HepG2 (cell line): ENCODE measurements around the gene CBY2. TPM values are rescaled to one million over a fixed set of nuclear protein-coding genes. Genes with fewer than 3 reads are reported as not detected.

Experiments used
- ATAC-seq: fragments of 200-7000 bp; cut with Tn5 transposase; 3 replicates; pipeline ENCODE4 v1.9.1; 2020; ENCODE audit warnings: mild to moderate bottlenecking, moderate library complexity
- BruUV-seq: library from RNA; stranded (reverse); fragments of 400-500 nt; replicated peaks from 2 replicates; lab custom pipeline; 2021; lab: Mats Ljungman, UMichigan
- CTCF ChIA-PET: fragments of 300-600 bp; formaldehyde crosslinking; extraction: SDS; loops from one replicate; lab custom pipeline; 2021; ENCODE audit warnings: low total read pairs, inconsistent platforms, low intra/inter-chr PET ratio; lab: Yijun Ruan, JAX
- POLR2A ChIA-PET: fragments of 350-600 bp; sonication (Branson Sonifier 250); formaldehyde crosslinking; loops from one replicate; lab custom pipeline; 2020; ENCODE audit warnings: antibody characterized with exemption, inconsistent platforms; lab: Yijun Ruan, JAX
- DNase-seq: peaks from one replicate; pipeline ENCODE4 v3.0.0-alpha.2; 2015; ENCODE audit warnings: low spot score
- FAIRE-seq: peaks from 3 replicates; lab custom pipeline; 2011; peaks lifted over from hg19 to GRCh38; lab: Jason Lieb, UNC
- H2AFZ ChIP-seq: one replicate; pipeline ENCODE4 v1.6.1; 2011; ENCODE audit warnings: low read length, inconsistent platforms
- H3K27ac ChIP-seq: fragments of 300-600 bp; 3 replicates; pipeline ENCODE4 v1.8.0; 2011; ENCODE audit warnings: mixed run types, mild to moderate bottlenecking, mixed read lengths, low read length, inconsistent platforms; ENCODE audit not compliant: insufficient read depth; ENCODE audit errors: extremely low read length
- H3K27me3 ChIP-seq, 2 experiments: fragments of 200-600 bp in 1 of 2; 2 replicates in 1 of 2; 3 replicates in 1 of 2; pipeline versions ENCODE4 v1.6.0 to v1.8.0; 2011; ENCODE audit warnings: low read length in 2 of 2, mild to moderate bottlenecking in 2 of 2, moderate library complexity in 2 of 2, inconsistent platforms in 1 of 2; ENCODE audit not compliant: insufficient read depth in 2 of 2, control insufficient read depth in 1 of 2
- H3K36me3 ChIP-seq, 2 experiments: fragments of 200-600 bp in 1 of 2; replicated peaks in 1 of 2; 2 replicates in 1 of 2; 3 replicates in 1 of 2; pipeline versions ENCODE4 v1.5.1 to v1.8.0; 2011; ENCODE audit warnings: low read length in 2 of 2, inconsistent platforms in 1 of 2; ENCODE audit not compliant: insufficient read depth in 2 of 2, control insufficient read depth in 1 of 2
- H3K4me1 ChIP-seq: 2 replicates; pipeline ENCODE4 v1.5.1; 2012; ENCODE audit warnings: low read length, inconsistent platforms; ENCODE audit not compliant: insufficient read depth
- H3K4me2 ChIP-seq: 2 replicates; pipeline ENCODE4 v1.6.0; 2011; ENCODE audit warnings: low read depth, low read length, inconsistent platforms
- H3K4me3 ChIP-seq, 3 experiments: fragments of 200-600 bp in 1 of 3; sonication (generic), shearing (Covaris generic) in 1 of 3; replicated peaks in 1 of 3; 2 replicates each; pipeline ENCODE4 v1.5.1; 2011 to 2016; ENCODE audit warnings: low read length in 3 of 3, inconsistent platforms in 2 of 3, low read depth in 2 of 3, mild to moderate bottlenecking in 2 of 3, control low read depth in 1 of 3, mixed read lengths in 1 of 3; ENCODE audit not compliant: insufficient read depth in 1 of 3
- H3K79me2 ChIP-seq: one replicate; pipeline ENCODE4 v1.6.1; 2011; ENCODE audit warnings: low read length, inconsistent platforms; ENCODE audit not compliant: insufficient read depth
- H3K9ac ChIP-seq: 2 replicates; pipeline ENCODE4 v1.6.0; 2011; ENCODE audit warnings: mild to moderate bottlenecking, low read depth, low read length, inconsistent platforms; ENCODE audit not compliant: insufficient read depth
- H3K9me3 ChIP-seq: 2 replicates; pipeline ENCODE4 v1.5.1; 2012; ENCODE audit warnings: mild to moderate bottlenecking, low read length
- H4K20me1 ChIP-seq: 2 replicates; pipeline ENCODE4 v1.6.0; 2011; ENCODE audit warnings: inconsistent platforms, mild to moderate bottlenecking, low read length, moderate library complexity; ENCODE audit not compliant: insufficient read depth
- DNMT3B ChIP-seq: conservative IDR thresholded peaks from 2 replicates; pipeline ENCODE4 v1.6.1; 2016; ENCODE audit warnings: missing biosample characterization, control low read depth
- FOXA1 ChIP-seq, 2 experiments: fragments of 450-650 bp in 1 of 2; sonication (generic) in 1 of 2; formaldehyde crosslinking in 1 of 2; IDR thresholded peaks; 2 replicates each; pipeline versions ENCODE4 v1.4.0 to v1.6.1; 2016 to 2020; ENCODE audit warnings: missing genetic modification reagents in 1 of 2
- HNRNPL ChIP-seq: fragments of 200-400 bp; formaldehyde crosslinking; IDR thresholded peaks from 2 replicates; pipeline ENCODE4 v1.6.1; 2017; ENCODE audit warnings: mild to moderate bottlenecking, low read depth, low read length
- PRMT3 ChIP-seq: sonication (generic); formaldehyde crosslinking; IDR thresholded peaks from 2 replicates; pipeline ENCODE4 v1.8.1; 2022; ENCODE audit warnings: low read depth, mild to moderate bottlenecking, moderate library complexity, missing genetic modification reagents, borderline replicate concordance
- STAG1 ChIP-seq: sonication (generic); formaldehyde crosslinking; IDR thresholded peaks from 2 replicates; pipeline ENCODE4 v1.4.0; 2020; ENCODE audit warnings: missing genetic modification reagents
- TIGD3 ChIP-seq: sonication (generic); formaldehyde crosslinking; IDR thresholded peaks from 2 replicates; pipeline ENCODE4 v1.5.1; 2020; ENCODE audit warnings: mild to moderate bottlenecking, missing genetic modification reagents, borderline replicate concordance
- YEATS4 ChIP-seq: sonication (generic); formaldehyde crosslinking; IDR thresholded peaks from 2 replicates; pipeline ENCODE4 v1.4.0; 2020; ENCODE audit warnings: missing genetic modification reagents, borderline replicate concordance
- ZNF205 ChIP-seq: IDR thresholded peaks from 2 replicates; pipeline ENCODE4 v1.6.1; 2018; ENCODE audit warnings: missing biosample characterization, missing genetic modification reagents
- ZNF326 ChIP-seq: sonication (generic); formaldehyde crosslinking; IDR thresholded peaks from 2 replicates; pipeline ENCODE4 v1.4.0; 2020; ENCODE audit warnings: missing genetic modification reagents, borderline replicate concordance
- WGBS: methylation state at CpG from one replicate; pipeline ENCODE4 v1.1.6; 2017; ENCODE audit warnings: low lambda C conversion rate; 5-methylcytosine and 5-hydroxymethylcytosine counted together
- in situ Hi-C: cut with HindIII; loops from 2 replicates; pipeline ENCODE4 v1.10.0; 2017; ENCODE audit warnings: low pct_unique_long_range_greater_than_20kb; ENCODE audit not compliant: extremely low pct_ligation_motif_present
- intact Hi-C: fragments of 100-400 bp; cut with micrococcal nuclease; formaldehyde crosslinking; loops from one replicate; pipeline ENCODE4 v1.10.0; 2022; ENCODE audit not compliant: unreplicated experiment
- polyA plus RNA-seq, 8 experiments: library from polyadenylated mRNA; depleted of rRNA in 3 of 8; stranded (reverse) in 7 of 8; unstranded in 1 of 8; fragments of >200 nt; fragmentation: Illumina TruSeq in 4 of 8; extraction: Trizol in 4 of 8; gene quantifications; 2 replicates each; pipeline versions ENCODE4 v1.2.1 to v1.2.3, GENCODE V29; 2011 to 2016; ENCODE audit warnings: low read depth in 4 of 8, missing spikeins in 1 of 8, mixed read lengths in 1 of 8; ENCODE audit not compliant: insufficient read depth in 1 of 8
- total RNA-seq, 5 experiments: library from RNA; depleted of rRNA; stranded (reverse); fragments of >200 nt; fragmentation: Illumina TruSeq; extraction: Trizol; gene quantifications; 2 replicates each; pipeline ENCODE4 v1.2.3, GENCODE V29; 2016; ENCODE audit warnings: low read depth in 1 of 5

Gene CBY2
- total and polyA plus RNA-seq, 2 of the 13 experiments (the other 11 are each of a cell fraction or from before 2014, with no cell fraction given), result not detected

GRCh38 chr13:45733361-45733760 lies 31.2 kb downstream of the CBY2 start:
- DNase-seq (no peak), FAIRE-seq (no peak), ATAC-seq (no peak)
- Histone ChIP-seq H3K27me3 (peaks cover 0 to 4% of the 10 kb centered on the region in 2 experiments; a peak in 1 of 5 replicates), H3K4me1 (peaks cover 20% of the 10 kb centered on the region), H3K9me3 (no peaks in the 10 kb centered on the region), H4K20me1 (no peaks in the 10 kb centered on the region), H3K79me2 (no peaks in the 10 kb centered on the region), H2AFZ (no peak overlapping the region), H3K27ac (no peak overlapping the region), H3K9ac (no peak overlapping the region), H3K4me2 (no peak overlapping the region), H3K4me3 (no peak overlapping the region), H3K36me3 (no peaks in the 10 kb centered on the region)
- WGBS, result 2% methylated on average over 5 of the region's 5 CpGs
- intact Hi-C loops (no loop called here), in situ Hi-C loops (no loop called here)
- CTCF ChIA-PET, result no interaction called here
- POLR2A ChIA-PET, result no interaction called here
- TF ChIP-seq ZNF205 (CRISPR knock-in tag) (no peak), HNRNPL (no peak), ZNF326 (CRISPR knock-in tag) (no peak), TIGD3 (CRISPR knock-in tag) (no peak), YEATS4 (no peak), DNMT3B (no peak), STAG1 (CRISPR knock-in tag) (no peak), FOXA1 (IDR thresholded peaks at IDR 0.05) (no peak), FOXA1 (CRISPR knock-in tag; IDR thresholded peaks at IDR 0.05) (no peak), PRMT3 (CRISPR knock-in tag) (no peak)
- BruUV-seq, result no TSS peak
